Ishikawa (cell line): ENCODE results near the gene ALKBH7.

Experiments
- EGR1 ChIP-seq: IDR thresholded peaks from 2 replicates; pipeline ENCODE4 v1.6.1; 2012
- RAD21 ChIP-seq: IDR thresholded peaks from 2 replicates; pipeline ENCODE4 v1.6.1; 2012; ENCODE audit warnings: low read depth

DNA sequence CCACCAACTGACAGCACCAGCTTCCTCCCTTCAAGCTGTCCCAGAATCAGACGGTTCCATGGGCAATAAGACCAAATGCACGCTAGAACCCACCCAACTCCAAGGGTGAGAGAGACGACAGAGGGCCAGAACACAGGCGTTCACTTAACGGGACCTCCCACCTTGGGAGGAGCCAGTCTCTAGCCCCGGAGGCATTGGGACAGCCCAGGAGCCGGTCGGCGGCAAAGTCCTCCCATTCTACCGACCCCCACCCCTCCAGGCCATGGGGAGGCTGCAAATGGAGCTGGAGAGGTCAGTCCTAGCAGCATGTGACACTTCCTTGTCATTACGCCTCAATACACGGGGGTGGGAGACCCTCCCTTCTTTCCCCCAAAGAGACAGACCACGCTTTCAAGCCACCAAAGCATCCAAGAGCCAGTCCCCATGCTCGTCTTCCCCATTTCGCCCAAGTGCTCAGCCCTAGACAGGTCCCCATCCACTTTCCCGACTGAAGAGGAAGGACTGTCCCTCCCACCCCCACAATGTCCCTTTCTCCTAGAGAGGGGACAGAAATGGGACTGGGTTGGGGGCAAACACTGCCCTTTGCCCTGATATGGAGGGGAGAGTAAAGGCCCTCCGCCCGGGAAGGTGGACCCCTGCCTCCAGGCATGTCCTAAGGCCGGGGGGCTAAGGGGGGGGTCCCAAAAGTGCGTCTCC, 51.1 kb downstream of the ALKBH7 start:
- no peak for TF ChIP-seq EGR1
- TF ChIP-seq RAD21 = no peak
